BLaER1 (cell line): ENCODE measurements around the gene B4GALT2.

Experiments
- H3K27ac ChIP-seq: shearing (Covaris generic); formaldehyde crosslinking; 2 replicates; pipeline ENCODE4 v1.8.1; 2022
- H3K27me3 ChIP-seq: shearing (Covaris generic); formaldehyde crosslinking; 2 replicates; pipeline ENCODE4 v1.8.1; 2022
- H3K36me3 ChIP-seq: shearing (Covaris generic); formaldehyde crosslinking; 2 replicates; pipeline ENCODE4 v1.8.1; 2022
- H3K4me1 ChIP-seq: shearing (Covaris generic); formaldehyde crosslinking; 2 replicates; pipeline ENCODE4 v1.8.1; 2022
- H3K4me2 ChIP-seq: shearing (Covaris generic); formaldehyde crosslinking; 2 replicates; pipeline ENCODE4 v1.8.1; 2022
- H3K4me3 ChIP-seq: shearing (Covaris generic); formaldehyde crosslinking; 2 replicates; pipeline ENCODE4 v1.8.1; 2022
- H3K9ac ChIP-seq: shearing (Covaris generic); formaldehyde crosslinking; 2 replicates; pipeline ENCODE4 v1.8.1; 2022
- H3K9me3 ChIP-seq: shearing (Covaris generic); formaldehyde crosslinking; 2 replicates; pipeline ENCODE4 v1.8.1; 2022
- H4K20me1 ChIP-seq: shearing (Covaris generic); formaldehyde crosslinking; 2 replicates; pipeline ENCODE4 v1.8.1; 2022
- Cebpa-rat ChIP-seq: shearing (Covaris generic); IDR thresholded peaks from 2 replicates; pipeline ENCODE4 v1.8.1; 2022

Gene B4GALT2

GRCh38 chr1:44014365-44015104 lies 35.5 kb downstream of the B4GALT2 start:
- no peak overlapping the region for H3K9ac ChIP-seq
- no peak overlapping the region for H3K27ac ChIP-seq
- TF ChIP-seq Cebpa-rat: no peak
- no peak overlapping the region for H3K4me3 ChIP-seq
- no peaks in the 10 kb centered on the region; the same call in 1 of the 2 replicates for H3K36me3 ChIP-seq
- H3K4me2 ChIP-seq: no peak overlapping the region
- H3K9me3 ChIP-seq: no peaks in the 10 kb centered on the region
- peaks cover 34% of the 10 kb centered on the region for H3K4me1 ChIP-seq
- no peaks in the 10 kb centered on the region for H3K27me3 ChIP-seq
- no peaks in the 10 kb centered on the region for H4K20me1 ChIP-seq

GRCh38 chr1:44015206-44015605 lies 36.2 kb downstream of the B4GALT2 start:
- peaks cover 34% of the 10 kb centered on the region for H3K4me1 ChIP-seq
- no peaks in the 10 kb centered on the region for H3K27me3 ChIP-seq
- no peak overlapping the region for H3K4me3 ChIP-seq
- no peak overlapping the region for H3K27ac ChIP-seq
- H3K9me3 ChIP-seq: no peaks in the 10 kb centered on the region
- no peak overlapping the region for H3K9ac ChIP-seq
- TF ChIP-seq Cebpa-rat: no peak
- no peaks in the 10 kb centered on the region for H4K20me1 ChIP-seq
- H3K36me3 ChIP-seq: no peaks in the 10 kb centered on the region
- H3K4me2 ChIP-seq: no peak overlapping the region

- no peaks in the 10 kb centered on the region for H3K9me3 ChIP-seq
- H3K27ac ChIP-seq: no peak overlapping the region
- H4K20me1 ChIP-seq: no peaks in the 10 kb centered on the region
- H3K4me1 ChIP-seq: peaks cover 30% of the 10 kb centered on the region
- TF ChIP-seq Cebpa-rat: no peak
- no peaks in the 10 kb centered on the region for H3K36me3 ChIP-seq
- H3K4me2 ChIP-seq: no peak overlapping the region
- no peak overlapping the region for H3K4me3 ChIP-seq
- no peaks in the 10 kb centered on the region for H3K27me3 ChIP-seq
- no peak overlapping the region for H3K9ac ChIP-seq
These were observed 37.3 kb downstream of the B4GALT2 start for GRCh38 chr1:44016041-44016889.

GRCh38 chr1:44016890-44017400 lies 37.9 kb downstream of the B4GALT2 start:
- no peaks in the 10 kb centered on the region for H3K27me3 ChIP-seq
- no peak overlapping the region for H3K4me2 ChIP-seq
- no peak overlapping the region for H3K9ac ChIP-seq
- no peak overlapping the region for H3K4me3 ChIP-seq
- no peaks in the 10 kb centered on the region for H3K9me3 ChIP-seq
- H3K27ac ChIP-seq: no peak overlapping the region
- no peaks in the 10 kb centered on the region for H3K36me3 ChIP-seq
- no peak for TF ChIP-seq Cebpa-rat
- H4K20me1 ChIP-seq: no peaks in the 10 kb centered on the region
- peaks cover 23% of the 10 kb centered on the region for H3K4me1 ChIP-seq

- no peaks in the 10 kb centered on the region for H4K20me1 ChIP-seq
- peaks cover 6% of the 10 kb centered on the region; the same call in 1 of the 2 replicates for H3K36me3 ChIP-seq
- TF ChIP-seq Cebpa-rat: no peak
- H3K4me3 ChIP-seq: no peak overlapping the region
- no peak overlapping the region for H3K4me2 ChIP-seq
- no peak overlapping the region for H3K9ac ChIP-seq
- no peaks in the 10 kb centered on the region for H3K27me3 ChIP-seq
- H3K9me3 ChIP-seq: no peaks in the 10 kb centered on the region
- no peak overlapping the region for H3K27ac ChIP-seq
- no peaks in the 10 kb centered on the region for H3K4me1 ChIP-seq
These were observed 40.5 kb downstream of the B4GALT2 start for GRCh38 chr1:44019466-44019948.

GRCh38 chr1:44020464-44020863 lies 41.5 kb downstream of the B4GALT2 start:
- H3K9ac ChIP-seq: no peak overlapping the region
- H3K36me3 ChIP-seq: peaks cover 6% of the 10 kb centered on the region; the same call in 1 of the 2 replicates
- no peak for TF ChIP-seq Cebpa-rat

GRCh38 chr1:44021156-44021555 lies 42.1 kb downstream of the B4GALT2 start:
- Histone ChIP-seq H3K4me3 (no peak overlapping the region), H3K36me3 (peaks cover 6% of the 10 kb centered on the region; the same call in 1 of the 2 replicates), H3K27me3 (no peaks in the 10 kb centered on the region), H3K9me3 (no peaks in the 10 kb centered on the region), H3K4me1 (no peaks in the 10 kb centered on the region), H3K27ac (no peak overlapping the region), H4K20me1 (no peaks in the 10 kb centered on the region), H3K4me2 (no peak overlapping the region), H3K9ac (no peak overlapping the region)
- TF ChIP-seq Cebpa-rat: no peak

More at GRCh38 chr1:44020464-44020863, 41.5 kb downstream of the B4GALT2 start:
- Histone ChIP-seq H3K4me3 (no peak overlapping the region), H3K27me3 (no peaks in the 10 kb centered on the region), H3K27ac (no peak overlapping the region), H3K9me3 (no peaks in the 10 kb centered on the region), H3K4me2 (no peak overlapping the region), H3K4me1 (no peaks in the 10 kb centered on the region), H4K20me1 (no peaks in the 10 kb centered on the region)

- H3K36me3 ChIP-seq: peaks cover 6% of the 10 kb centered on the region; the same call in 1 of the 2 replicates
These were observed 42.7 kb downstream of the B4GALT2 start for GRCh38 chr1:44021581-44022321.

More at GRCh38 chr1:44021581-44022321, 42.7 kb downstream of the B4GALT2 start:
- H3K27ac ChIP-seq: no peak overlapping the region
- H3K9ac ChIP-seq: no peak overlapping the region
- H3K4me2 ChIP-seq: no peak overlapping the region
- H3K4me1 ChIP-seq: no peaks in the 10 kb centered on the region
- H3K27me3 ChIP-seq: no peaks in the 10 kb centered on the region
- H3K9me3 ChIP-seq: no peaks in the 10 kb centered on the region
- no peak overlapping the region for H3K4me3 ChIP-seq
- H4K20me1 ChIP-seq: no peaks in the 10 kb centered on the region
- TF ChIP-seq Cebpa-rat: no peak
